IPS DF 6.9 (cell line): Measurements from ENCODE around the gene LDHAL6B.

ENCODE experiments used
- DNase-seq: peaks from one replicate; pipeline ENCODE4 v3.0.0-alpha.2; 2013; ENCODE audit warnings: low read depth, low spot score
- H3K27ac ChIP-seq: one replicate; pipeline ENCODE4 v1.5.1; 2013; ENCODE audit warnings: low read length, control low read depth
- H3K27me3 ChIP-seq: 2 replicates; pipeline ENCODE4 v1.6.1; 2013; ENCODE audit warnings: mild to moderate bottlenecking, low read length; ENCODE audit not compliant: control insufficient read depth, insufficient read depth
- H3K36me3 ChIP-seq: 2 replicates; pipeline ENCODE4 v1.6.1; 2013; ENCODE audit warnings: low read length; ENCODE audit not compliant: control insufficient read depth, insufficient read depth
- H3K4me1 ChIP-seq: 2 replicates; pipeline ENCODE4 v1.6.1; 2013; ENCODE audit warnings: low read length; ENCODE audit not compliant: control insufficient read depth, insufficient read depth
- H3K4me3 ChIP-seq: 2 replicates; pipeline ENCODE4 v1.5.1; 2013; ENCODE audit warnings: mild to moderate bottlenecking, low read length
- H3K9me3 ChIP-seq: 2 replicates; pipeline ENCODE4 v1.6.1; 2013; ENCODE audit warnings: low read length, inconsistent platforms; ENCODE audit not compliant: control insufficient read depth, insufficient read depth
- WGBS: extraction: QIAGEN DNeasy Blood & Tissue Kit; methylation state at CpG from one replicate; pipeline ENCODE4 v1.1.7; 2013; ENCODE audit warnings: mixed read lengths, missing lambda C conversion rate; ENCODE audit not compliant: insufficient read length, insufficient coverage; 5-methylcytosine and 5-hydroxymethylcytosine counted together

The LDHAL6B gene

DNA sequence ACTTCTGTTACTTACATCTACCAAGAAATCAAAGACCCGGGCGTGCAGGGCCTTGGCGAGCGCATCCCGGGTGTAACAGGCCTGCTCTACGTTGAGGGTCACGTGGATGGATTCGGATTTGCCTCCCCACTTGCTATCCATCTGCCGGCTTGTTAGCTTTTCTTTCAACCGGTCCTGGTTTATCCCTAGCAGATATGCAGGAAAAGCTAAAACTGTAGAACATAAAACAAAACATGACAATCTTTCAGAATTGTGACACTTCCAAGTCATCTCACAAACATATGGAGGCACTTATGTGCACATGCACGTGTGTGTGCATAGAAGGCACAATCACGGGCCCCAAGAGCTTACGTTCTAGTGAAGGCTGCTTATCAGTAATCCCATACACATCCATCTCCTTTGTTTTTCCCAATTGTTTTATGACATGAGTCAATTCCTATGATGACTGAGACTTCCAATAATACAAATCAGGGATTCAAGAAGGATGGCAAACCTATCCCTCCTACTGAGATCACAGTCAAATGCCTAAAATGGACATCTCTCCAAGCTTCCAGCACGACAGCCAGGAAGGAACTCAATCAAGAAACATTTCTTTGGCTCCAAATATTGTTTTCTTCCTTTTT, 11.3 kb downstream of the LDHAL6B start:
- no CpG with 5 or more reads among the region's 14 CpGs for WGBS
- H3K36me3 ChIP-seq = peaks cover 4% of the 10 kb centered on the region; the same call in 1 of the 2 replicates

DNA sequence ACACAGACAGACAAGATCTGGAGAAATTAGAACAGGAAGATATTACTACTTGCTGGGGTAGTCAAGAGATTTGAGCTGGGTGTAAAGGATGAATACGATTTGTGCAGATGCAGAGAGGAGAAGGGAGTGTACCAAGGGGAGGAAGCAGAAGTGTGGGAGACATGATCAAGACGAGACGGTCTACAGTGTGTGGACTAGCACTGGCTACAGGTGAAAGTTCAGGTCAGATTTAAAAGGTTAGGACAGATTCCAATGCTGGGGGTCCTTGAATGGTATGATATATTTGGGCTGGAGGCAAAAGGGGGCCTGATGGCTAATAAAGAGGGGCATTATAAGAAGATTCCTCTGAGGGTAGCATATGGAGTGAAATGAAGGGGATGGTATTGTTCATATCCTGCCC, 12.1 kb downstream of the LDHAL6B start:
- WGBS = no CpG with 5 or more reads among the region's 3 CpGs

More for the DNA sequence above, 11.3 kb downstream of the LDHAL6B start:
- no peaks in the 10 kb centered on the region for H3K27me3 ChIP-seq
- no peak overlapping the region for H3K4me3 ChIP-seq
- H3K27ac ChIP-seq = no peak overlapping the region
- no peaks in the 10 kb centered on the region for H3K4me1 ChIP-seq
- no peak for DNase-seq
- H3K9me3 ChIP-seq = no peaks in the 10 kb centered on the region

DNA sequence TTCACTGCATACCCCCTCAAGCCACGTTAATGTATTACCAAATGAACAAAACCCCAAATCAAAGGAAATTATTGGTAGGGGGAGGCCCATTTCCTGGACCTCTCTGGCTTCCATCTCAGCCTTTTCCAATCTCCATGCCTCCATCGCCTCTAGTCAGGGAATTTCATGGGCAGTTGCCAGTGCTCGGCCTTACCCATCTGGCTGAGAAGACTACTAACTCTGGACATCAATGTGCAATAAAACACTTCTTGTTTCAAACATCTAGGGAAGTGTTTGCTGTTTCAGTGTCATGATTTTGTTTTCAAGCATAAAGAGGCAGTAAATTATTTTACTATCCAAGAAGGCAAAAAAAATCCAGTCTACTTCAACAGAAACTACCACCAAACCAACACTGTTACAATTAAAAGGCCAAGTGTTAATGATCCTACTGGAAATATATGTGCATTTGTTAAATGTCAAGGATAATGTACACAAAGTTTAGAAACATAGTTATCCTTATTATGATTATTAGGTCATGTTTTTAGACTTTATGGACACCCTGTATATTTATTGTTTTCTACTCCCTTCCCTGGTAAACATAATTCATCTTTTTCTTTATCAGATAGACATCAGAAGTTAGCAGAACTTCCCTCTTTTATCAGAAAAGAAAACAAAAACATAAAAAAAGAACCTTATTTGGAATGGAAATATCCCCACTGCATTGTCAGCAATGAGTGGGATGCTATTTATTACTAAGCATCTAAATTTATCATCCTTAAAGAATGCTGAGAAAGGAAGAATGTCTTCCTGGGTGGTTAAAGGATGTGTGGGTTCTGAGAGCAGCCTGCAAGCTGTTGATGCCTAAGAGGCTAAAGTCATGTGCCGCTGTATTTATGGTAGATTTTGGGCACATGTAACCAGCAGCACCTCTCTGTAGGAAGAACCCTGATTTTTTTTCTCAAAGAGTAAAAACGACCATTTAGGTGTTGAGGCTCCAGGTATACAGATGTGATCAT, 15.2 kb downstream of the LDHAL6B start:
- Histone ChIP-seq H3K4me3 (no peak overlapping the region), H3K4me1 (no peaks in the 10 kb centered on the region), H3K27me3 (no peaks in the 10 kb centered on the region), H3K27ac (no peak overlapping the region), H3K36me3 (peaks cover 4% of the 10 kb centered on the region; the same call in 1 of the 2 replicates), H3K9me3 (no peaks in the 10 kb centered on the region)
- no peak for DNase-seq
- no CpG with 5 or more reads among the region's 5 CpGs for WGBS

More for the DNA sequence above, 12.1 kb downstream of the LDHAL6B start:
- Histone ChIP-seq H3K27ac (no peak overlapping the region), H3K9me3 (no peaks in the 10 kb centered on the region), H3K4me1 (no peaks in the 10 kb centered on the region), H3K36me3 (peaks cover 4% of the 10 kb centered on the region; the same call in 1 of the 2 replicates), H3K4me3 (no peak overlapping the region), H3K27me3 (no peaks in the 10 kb centered on the region)
- no peak for DNase-seq

DNA sequence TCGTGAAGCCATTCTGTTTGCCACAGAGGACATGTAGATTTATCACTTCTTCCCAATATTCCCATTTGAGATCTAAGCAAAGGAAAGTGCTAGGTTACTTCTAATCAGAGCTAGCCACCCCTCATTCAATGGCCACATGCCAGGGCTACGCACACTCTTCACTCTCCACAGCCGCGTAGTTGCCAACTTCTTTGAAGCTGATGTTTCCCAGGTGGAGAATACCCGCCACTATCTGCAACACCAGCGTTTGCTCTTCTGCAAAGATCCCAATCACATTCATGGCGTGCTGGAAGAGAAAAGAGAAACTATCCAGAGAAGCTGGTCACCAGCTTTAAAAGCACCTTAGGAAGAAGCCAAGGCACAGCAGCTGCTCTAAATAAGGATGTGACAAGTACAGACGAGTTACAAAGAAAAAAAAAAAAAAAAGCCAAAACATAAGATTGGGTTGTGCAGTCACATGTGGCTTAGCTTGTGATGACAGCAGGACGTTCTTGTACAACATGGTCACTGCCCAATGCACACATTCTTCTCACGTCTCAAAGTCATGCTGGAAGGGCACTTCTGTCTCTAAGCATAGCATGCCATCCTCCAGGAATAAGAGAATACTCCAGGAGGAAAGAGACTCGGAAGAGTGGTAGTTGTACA, 16.4 kb downstream of the LDHAL6B start:
- Histone ChIP-seq H3K36me3 (peaks cover 4% of the 10 kb centered on the region; the same call in 1 of the 2 replicates), H3K27ac (no peak overlapping the region)

DNA sequence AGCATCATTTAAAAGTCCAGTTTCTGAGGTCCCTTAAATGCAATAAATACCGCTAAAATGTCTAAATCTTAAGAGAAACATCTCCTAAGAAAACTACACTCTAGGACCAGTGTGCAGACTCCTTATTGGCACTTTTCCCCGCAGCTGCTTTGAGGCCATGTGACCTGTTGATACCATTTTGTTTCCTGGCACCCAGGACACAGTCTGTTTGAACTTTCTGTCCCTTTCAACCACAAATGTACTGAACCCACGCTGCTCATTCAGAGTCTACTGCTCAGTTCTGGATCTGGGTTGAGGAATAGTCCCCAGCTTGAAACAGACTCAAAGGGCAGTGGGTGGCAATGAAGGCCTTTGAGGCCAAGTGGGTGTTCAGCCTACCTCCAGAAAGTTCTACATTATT, 17.1 kb downstream of the LDHAL6B start:
- no CpG with 5 or more reads among the region's 3 CpGs for WGBS
- H3K4me1 ChIP-seq = no peaks in the 10 kb centered on the region
- H3K4me3 ChIP-seq = no peak overlapping the region
- peaks cover 4% of the 10 kb centered on the region; the same call in 1 of the 2 replicates for H3K36me3 ChIP-seq
- no peaks in the 10 kb centered on the region for H3K9me3 ChIP-seq
- no peak overlapping the region for H3K27ac ChIP-seq
- H3K27me3 ChIP-seq = no peaks in the 10 kb centered on the region
- no peak for DNase-seq

More for the DNA sequence above, 16.4 kb downstream of the LDHAL6B start:
- H3K9me3 ChIP-seq = no peaks in the 10 kb centered on the region
- no peak overlapping the region for H3K4me3 ChIP-seq
- H3K27me3 ChIP-seq = no peaks in the 10 kb centered on the region
- no CpG with 5 or more reads among the region's 11 CpGs for WGBS
- no peak for DNase-seq
- no peaks in the 10 kb centered on the region for H3K4me1 ChIP-seq

DNA sequence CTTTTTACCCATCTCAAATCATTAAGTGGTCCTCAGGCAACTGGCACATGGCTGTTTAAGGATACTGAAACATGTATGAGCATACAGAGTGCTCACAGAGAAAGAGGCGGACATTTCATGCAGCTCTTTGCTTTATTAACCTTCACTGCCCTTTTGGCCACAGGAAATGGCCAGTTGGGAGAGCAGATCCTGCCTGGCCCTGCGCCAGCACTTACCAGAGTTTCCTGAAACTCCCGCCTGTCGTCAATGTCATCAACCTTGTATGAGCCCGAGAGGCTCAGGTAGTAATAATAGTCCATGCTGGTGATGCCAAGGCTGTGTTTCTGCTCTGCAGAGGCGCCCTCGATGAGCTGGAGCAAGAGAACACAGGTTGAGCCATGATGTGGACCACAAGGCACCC, 17.8 kb downstream of the LDHAL6B start:
- no peak for DNase-seq
- Histone ChIP-seq H3K27me3 (no peaks in the 10 kb centered on the region), H3K9me3 (no peaks in the 10 kb centered on the region), H3K4me3 (no peak overlapping the region), H3K27ac (no peak overlapping the region), H3K36me3 (peaks cover 4% of the 10 kb centered on the region; the same call in 1 of the 2 replicates), H3K4me1 (no peaks in the 10 kb centered on the region)
- no CpG with 5 or more reads among the region's 7 CpGs for WGBS

DNA sequence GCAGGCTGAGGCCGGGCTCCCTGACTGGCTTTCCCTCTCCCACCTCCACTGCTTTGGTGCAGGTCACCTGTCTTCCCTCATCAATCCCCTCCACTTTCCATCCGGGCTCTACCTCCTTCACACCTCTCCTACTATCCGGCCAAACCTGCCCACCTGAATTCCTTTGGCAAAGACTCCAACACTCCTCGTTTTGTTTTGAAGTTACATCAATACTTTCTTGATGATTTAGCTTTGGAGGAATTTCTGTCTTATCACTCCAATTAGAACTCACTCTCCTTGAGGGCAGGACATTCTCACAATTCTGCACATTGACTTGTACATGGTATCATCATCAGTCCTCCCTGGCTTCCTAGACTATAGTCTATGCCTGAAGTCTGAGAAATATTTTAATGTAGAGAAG, 20.4 kb downstream of the LDHAL6B start:
- Histone ChIP-seq H3K4me3 (no peak overlapping the region), H3K27ac (no peak overlapping the region), H3K27me3 (no peaks in the 10 kb centered on the region), H3K4me1 (no peaks in the 10 kb centered on the region), H3K9me3 (no peaks in the 10 kb centered on the region), H3K36me3 (peaks cover 4% of the 10 kb centered on the region; the same call in 1 of the 2 replicates)
- no peak for DNase-seq
- no CpG with 5 or more reads among the region's 4 CpGs for WGBS

DNA sequence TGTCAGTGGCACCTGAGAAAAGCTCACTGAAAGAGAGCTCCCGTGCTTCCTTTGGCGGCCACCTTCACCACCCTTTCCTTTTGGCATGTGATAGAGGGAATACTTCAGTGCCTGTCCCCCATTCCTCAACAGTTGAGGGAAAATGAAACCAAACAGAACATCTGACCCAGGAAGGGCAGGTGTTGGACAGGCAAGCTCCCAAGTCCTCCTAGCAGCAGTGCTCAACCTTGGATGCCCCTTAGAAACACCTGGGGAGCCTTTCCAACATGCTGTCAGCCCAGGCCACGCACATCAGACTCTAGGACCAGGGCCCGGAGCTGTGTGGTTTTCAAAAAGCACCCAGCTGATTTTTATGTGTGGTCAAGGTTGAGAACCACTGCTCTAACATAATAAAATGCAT, 22.4 kb downstream of the LDHAL6B start:
- no peaks in the 10 kb centered on the region for H3K4me1 ChIP-seq
- no peaks in the 10 kb centered on the region for H3K36me3 ChIP-seq
- no peak overlapping the region for H3K4me3 ChIP-seq
- H3K27ac ChIP-seq = no peak overlapping the region
- no CpG with 5 or more reads among the region's 4 CpGs for WGBS
- H3K9me3 ChIP-seq = no peaks in the 10 kb centered on the region
- no peaks in the 10 kb centered on the region for H3K27me3 ChIP-seq
- DNase-seq = no peak

DNA sequence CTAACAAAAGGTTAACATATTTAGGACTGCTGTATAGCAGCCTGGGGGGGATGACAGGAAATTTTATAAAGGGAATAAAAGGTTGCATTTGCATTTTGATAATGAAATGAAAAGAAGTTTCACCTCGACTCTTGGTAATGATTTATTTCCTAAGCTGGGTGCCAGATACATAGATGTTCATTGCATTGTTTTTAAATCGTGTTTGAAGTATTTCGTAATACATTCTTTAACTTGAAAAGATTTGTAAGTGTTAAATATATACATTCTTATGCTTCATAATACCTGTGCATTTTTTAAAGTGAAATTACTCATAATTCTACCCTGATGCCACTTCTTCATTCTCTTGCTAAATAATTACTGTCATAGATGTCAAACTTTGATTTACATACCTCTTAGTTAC, 22.8 kb downstream of the LDHAL6B start:
- no peak overlapping the region for H3K27ac ChIP-seq
- no peaks in the 10 kb centered on the region for H3K4me1 ChIP-seq
- no peak for DNase-seq
- H3K4me3 ChIP-seq = no peak overlapping the region
- no peaks in the 10 kb centered on the region for H3K9me3 ChIP-seq
- H3K27me3 ChIP-seq = no peaks in the 10 kb centered on the region
- WGBS = no CpG with 5 or more reads among the region's 3 CpGs
- no peaks in the 10 kb centered on the region for H3K36me3 ChIP-seq

DNA sequence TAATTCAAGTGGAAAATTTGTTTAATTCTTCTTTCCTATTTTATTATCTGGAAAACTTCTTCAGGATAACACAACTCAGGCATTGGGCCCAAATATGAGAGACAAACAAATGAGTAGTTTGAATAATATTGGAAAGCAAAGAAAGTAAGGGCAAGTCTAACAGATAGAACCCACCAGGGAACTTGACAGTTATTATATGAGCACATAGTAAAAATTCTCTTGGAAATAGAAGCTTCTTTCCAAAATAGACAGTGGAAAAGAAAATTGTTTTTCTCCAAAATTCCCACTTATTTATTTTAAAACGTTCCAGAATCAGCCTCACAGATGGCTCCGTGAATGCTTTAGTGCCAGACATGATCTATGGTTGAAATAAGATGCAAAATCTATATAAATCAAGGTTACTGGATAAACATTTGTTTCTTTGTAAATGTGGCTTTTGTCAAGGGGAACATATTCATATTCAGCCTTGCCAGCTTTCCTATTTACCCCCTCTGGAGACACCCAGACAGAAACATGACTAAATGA, 23.9 kb downstream of the LDHAL6B start:
- H3K36me3 ChIP-seq = no peaks in the 10 kb centered on the region
- DNase-seq = no peak
- H3K9me3 ChIP-seq = no peaks in the 10 kb centered on the region
- H3K4me3 ChIP-seq = no peak overlapping the region
- H3K4me1 ChIP-seq = no peaks in the 10 kb centered on the region
- no peak overlapping the region for H3K27ac ChIP-seq
- WGBS = no CpG with 5 or more reads among the region's 2 CpGs
- H3K27me3 ChIP-seq = no peaks in the 10 kb centered on the region
